ENCODE results near the gene MAP3K12. TPM values are rescaled to one million over a fixed set of nuclear protein-coding genes. Genes with fewer than 3 reads are reported as not detected.

MAP3K12 gene
- total RNA-seq, 1 donor from 2014 or later, result 31.6 TPM

- H3K4me1 Mint-ChIP-seq (ENCODE audit: unreplicated experiment), result no peaks in the 10 kb centered on the region
Observed at GRCh38 chr12:53524476-53524875, 25.2 kb upstream of the MAP3K12 start.

DNA sequence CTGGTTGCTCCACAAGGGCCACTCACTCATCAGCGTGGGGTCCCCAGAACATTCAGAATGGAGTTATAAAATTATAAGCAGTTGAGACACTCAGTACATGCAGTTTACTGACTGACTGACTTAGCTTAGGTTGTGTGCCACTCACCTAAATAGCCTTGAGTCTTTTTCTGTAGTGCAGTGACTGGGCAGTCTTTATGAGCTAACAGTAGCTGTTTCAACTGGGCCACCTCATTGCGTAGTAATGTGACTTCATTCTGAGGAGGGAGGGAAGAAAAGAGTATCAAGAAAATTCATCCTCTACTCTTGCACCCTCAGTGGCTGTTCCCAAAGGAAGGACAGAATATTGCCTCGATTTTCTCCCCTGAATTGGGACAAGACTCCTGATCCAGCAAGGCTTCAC is 23.9 kb upstream of the MAP3K12 start:
- no peak for TF ChIP-seq CTCF (conservative IDR thresholded peaks at IDR 0.05)
- no peak for DNase-seq (ENCODE audit: extremely low spot score, unreplicated experiment)
- Mint-ChIP-seq H3K27me3 (no peaks in the 10 kb centered on the region), H3K4me3 (no peak overlapping the region), H3K9me3 (no peaks in the 10 kb centered on the region), H3K27ac (no peak overlapping the region), H3K4me1 (ENCODE audit: unreplicated experiment) (no peaks in the 10 kb centered on the region), H3K36me3 (peaks cover 14% of the 10 kb centered on the region)

More at GRCh38 chr12:53524476-53524875, 25.2 kb upstream of the MAP3K12 start:
- no peaks in the 10 kb centered on the region for H3K9me3 Mint-ChIP-seq
- DNase-seq (ENCODE audit: extremely low spot score, unreplicated experiment), result no peak
- no peak for TF ChIP-seq CTCF (conservative IDR thresholded peaks at IDR 0.05)
- H3K36me3 Mint-ChIP-seq, result peaks cover 14% of the 10 kb centered on the region
- H3K27me3 Mint-ChIP-seq, result no peaks in the 10 kb centered on the region
- no peak overlapping the region for H3K27ac Mint-ChIP-seq
- H3K4me3 Mint-ChIP-seq, result no peak overlapping the region

DNA sequence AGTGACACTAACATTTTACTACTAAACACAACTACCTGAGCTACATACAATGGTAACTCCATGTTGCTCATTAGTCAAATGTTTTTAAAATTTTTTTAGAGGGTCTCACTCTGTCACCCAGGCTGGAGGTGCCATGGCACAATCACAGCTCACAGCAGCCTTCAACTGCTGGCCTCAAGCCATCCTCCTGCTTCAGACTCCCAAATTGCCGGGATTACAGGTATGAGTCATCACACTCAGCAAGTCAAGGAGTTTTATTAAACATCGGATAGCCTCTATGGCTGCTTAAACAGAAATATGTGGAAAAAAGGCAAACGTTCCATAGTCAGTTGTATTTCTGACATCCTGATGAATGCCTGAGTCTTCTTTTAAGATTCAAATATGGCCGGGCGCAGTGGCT is 19.1 kb upstream of the MAP3K12 start:
- no peak for TF ChIP-seq CTCF (conservative IDR thresholded peaks at IDR 0.05)
- H3K27ac Mint-ChIP-seq, result no peak overlapping the region
- DNase-seq (ENCODE audit: extremely low spot score, unreplicated experiment), result no peak
- no peaks in the 10 kb centered on the region for H3K4me1 Mint-ChIP-seq (ENCODE audit: unreplicated experiment)
- H3K36me3 Mint-ChIP-seq, result peaks cover 18% of the 10 kb centered on the region
- no peak overlapping the region for H3K4me3 Mint-ChIP-seq
- H3K9me3 Mint-ChIP-seq, result no peaks in the 10 kb centered on the region
- H3K27me3 Mint-ChIP-seq, result no peaks in the 10 kb centered on the region

GRCh38 chr12:53516758-53517455 is 17.6 kb upstream of the MAP3K12 start:
- DNase-seq (ENCODE audit: extremely low spot score, unreplicated experiment), result no peak
- H3K9me3 Mint-ChIP-seq, result no peaks in the 10 kb centered on the region
- H3K4me1 Mint-ChIP-seq (ENCODE audit: unreplicated experiment), result no peaks in the 10 kb centered on the region
- TF ChIP-seq CTCF (conservative IDR thresholded peaks at IDR 0.05), result no peak
- peaks cover 18% of the 10 kb centered on the region for H3K36me3 Mint-ChIP-seq
- no peaks in the 10 kb centered on the region for H3K27me3 Mint-ChIP-seq
- no peak overlapping the region for H3K4me3 Mint-ChIP-seq
- no peak overlapping the region for H3K27ac Mint-ChIP-seq

GRCh38 chr12:53515291-53515680 is 16.0 kb upstream of the MAP3K12 start:
- Mint-ChIP-seq H3K9me3 (no peaks in the 10 kb centered on the region), H3K4me1 (ENCODE audit: unreplicated experiment) (no peaks in the 10 kb centered on the region), H3K36me3 (peaks cover 8% of the 10 kb centered on the region), H3K4me3 (no peak overlapping the region), H3K27me3 (no peaks in the 10 kb centered on the region), H3K27ac (peak overlapping the region; percentile 66)
- DNase-seq (ENCODE audit: extremely low spot score, unreplicated experiment), result no peak
- TF ChIP-seq CTCF (conservative IDR thresholded peaks at IDR 0.05), result no peak

Data from type B pancreatic cell (in vitro differentiated cells).